Right lobe of liver (tissue), 4 donors: ENCODE measurements around the gene DAZAP1.

Experiments used
- CTCF ChIP-seq, 4 donors: fragments of 200-600 bp in 3 of 4; fragments of 450-650 bp in 1 of 4; IDR thresholded peaks; one replicate each; pipeline versions ENCODE4 v1.5.1 to v1.8.0; 2016 to 2022; ENCODE audit warnings: antibody characterized with exemption in 4 of 4, mild to moderate bottlenecking in 2 of 4
- POLR2A ChIP-seq: fragments of 450-650 bp; IDR thresholded peaks from one replicate; pipeline ENCODE4 v1.6.1; 2017; ENCODE audit warnings: antibody characterized with exemption, mild to moderate bottlenecking
- donor health status: DM: no; HTN: no; CAD: no.
- donor health status: DM: no; HTN: no; CAD: no.
- donor health status: DM: no; HTN: yes; CAD: no.

GRCh38 chr19:1385816-1386215 lies 21.6 kb upstream of the DAZAP1 start:
- TF ChIP-seq CTCF (IDR thresholded peaks at IDR 0.05) = no peak
- TF ChIP-seq POLR2A = no peak
